Measurements from ENCODE around the gene CACNB2.

Gene CACNB2

GRCh38 chr10:18236756-18237155, 96.5 kb downstream of the CACNB2 start:
- TF ChIP-seq CTCF (IDR thresholded peaks at IDR 0.05; ENCODE audit: unreplicated experiment in 3 of 3), result no peak
- Mint-ChIP-seq H3K27ac (no peak overlapping the region), H3K4me3 (no peak overlapping the region), H3K9me3 (no peaks in the 10 kb centered on the region), H3K4me1 (no peaks in the 10 kb centered on the region), H3K36me3 (ENCODE audit: low read depth) (no peaks in the 10 kb centered on the region), H3K27me3 (ENCODE audit: low read depth) (peaks cover 13% of the 10 kb centered on the region)

- peak; percentile 58 to 71 (median 69) for TF ChIP-seq CTCF (IDR thresholded peaks at IDR 0.05; ENCODE audit: unreplicated experiment in 3 of 3)
- Mint-ChIP-seq H3K4me1 (no peaks in the 10 kb centered on the region), H3K4me3 (no peak overlapping the region), H3K27ac (no peak overlapping the region), H3K36me3 (ENCODE audit: low read depth) (no peaks in the 10 kb centered on the region), H3K9me3 (no peaks in the 10 kb centered on the region), H3K27me3 (ENCODE audit: low read depth) (peaks cover 7% of the 10 kb centered on the region)
Measured at GRCh38 chr10:18238870-18239485, 98.8 kb downstream of the CACNB2 start.

- H3K4me1 Mint-ChIP-seq, result no peaks in the 10 kb centered on the region
- H3K27ac Mint-ChIP-seq, result no peak overlapping the region
- peaks cover 4% of the 10 kb centered on the region for H3K27me3 Mint-ChIP-seq (ENCODE audit: low read depth)
- no peak overlapping the region for H3K4me3 Mint-ChIP-seq
- peaks cover 3% of the 10 kb centered on the region for H3K9me3 Mint-ChIP-seq
- no peaks in the 10 kb centered on the region for H3K36me3 Mint-ChIP-seq (ENCODE audit: low read depth)
- no peak for TF ChIP-seq CTCF (IDR thresholded peaks at IDR 0.05; ENCODE audit: unreplicated experiment in 3 of 3)
Measured at GRCh38 chr10:18240185-18240882, 100.1 kb downstream of the CACNB2 start.

GRCh38 chr10:18246967-18247366, 106.7 kb downstream of the CACNB2 start:
- H3K4me1 Mint-ChIP-seq, result no peaks in the 10 kb centered on the region
- H3K36me3 Mint-ChIP-seq (ENCODE audit: low read depth), result no peaks in the 10 kb centered on the region
- peaks cover 3% of the 10 kb centered on the region for H3K9me3 Mint-ChIP-seq
- no peak overlapping the region for H3K27ac Mint-ChIP-seq
- no peak overlapping the region for H3K4me3 Mint-ChIP-seq
- H3K27me3 Mint-ChIP-seq (ENCODE audit: low read depth), result no peaks in the 10 kb centered on the region
- no peak for TF ChIP-seq CTCF (IDR thresholded peaks at IDR 0.05; ENCODE audit: unreplicated experiment in 3 of 3)

- no peak overlapping the region for H3K4me3 Mint-ChIP-seq
Measured at GRCh38 chr10:18252086-18252485, 111.9 kb downstream of the CACNB2 start.

More at GRCh38 chr10:18252086-18252485, 111.9 kb downstream of the CACNB2 start:
- H3K27ac Mint-ChIP-seq, result no peak overlapping the region
- H3K9me3 Mint-ChIP-seq, result no peaks in the 10 kb centered on the region
- no peak for TF ChIP-seq CTCF (IDR thresholded peaks at IDR 0.05; ENCODE audit: unreplicated experiment in 3 of 3)
- no peaks in the 10 kb centered on the region for H3K27me3 Mint-ChIP-seq (ENCODE audit: low read depth)
- H3K4me1 Mint-ChIP-seq, result no peaks in the 10 kb centered on the region
- H3K36me3 Mint-ChIP-seq (ENCODE audit: low read depth), result no peaks in the 10 kb centered on the region
